Renal cortex interstitium (tissue), 11 donors: Measurements from ENCODE around the gene C16orf92. TPM values are rescaled to one million over a fixed set of nuclear protein-coding genes. Genes with fewer than 3 reads are reported as not detected.
"Not testable (repeated sequence)": the region's sequence is repeated elsewhere in the genome, so short reads cannot be mapped to it uniquely, and the experiment has no call there.

Experiments used
- DNase-seq, 11 donors: peaks; one replicate each; pipeline ENCODE4 v3.0.0-alpha.2; 2013; ENCODE audit warnings: low read depth in 9 of 11, low spot score in 4 of 11; ENCODE audit errors: extremely low read depth in 1 of 11
- polyA plus RNA-seq, 3 donors: library from polyadenylated mRNA; unstranded; fragments of 120-200 nt; gene quantifications; one replicate each; pipeline ENCODE4 v1.2.1, GENCODE V29; 2013; ENCODE audit not compliant: insufficient read length in 3 of 3

Gene C16orf92
- polyA plus RNA-seq, 3 donors = not detected

DNA sequence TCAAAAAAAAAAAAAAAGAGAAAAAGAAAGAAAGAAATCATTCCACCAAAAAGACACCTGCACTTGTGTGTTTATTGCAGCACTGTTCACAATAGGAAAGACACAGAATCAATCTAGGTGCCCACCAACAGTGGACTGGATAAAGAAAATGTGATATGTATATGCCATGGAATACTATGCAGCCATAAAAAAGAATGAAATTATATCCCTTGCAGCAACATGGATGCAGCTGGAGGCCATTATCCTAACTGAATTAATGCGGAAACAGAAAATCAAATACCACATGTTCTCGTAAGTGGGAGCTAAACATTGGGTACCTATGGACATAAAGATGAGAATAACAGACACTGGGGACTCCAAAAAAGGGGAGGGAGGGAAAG lies 5.7 kb upstream of the C16orf92 start:
- DNase-seq = no peak

DNA sequence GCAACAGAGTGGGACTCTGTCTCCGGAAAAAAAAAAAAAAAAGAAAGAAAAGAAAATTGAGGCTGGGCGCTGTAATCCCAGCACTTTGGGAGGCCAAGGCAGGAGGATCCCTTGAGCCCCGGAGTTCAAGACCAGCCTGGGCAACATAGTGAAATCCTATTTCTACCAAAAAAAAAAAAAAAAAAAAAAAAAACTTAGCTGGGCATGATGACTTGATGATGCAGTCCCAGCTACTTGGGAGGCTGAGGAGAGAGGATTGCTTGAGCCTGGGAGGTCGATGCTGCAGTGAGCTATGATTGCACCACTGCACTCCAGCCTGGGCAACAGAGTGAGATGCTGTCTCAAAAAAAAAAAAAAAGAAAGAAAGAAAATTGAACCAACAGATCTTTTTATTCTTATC lies 5.1 kb upstream of the C16orf92 start:
- not testable (repeated sequence) for DNase-seq

- no peak for DNase-seq
Measured at GRCh38 chr16:30018731-30019158, 4.3 kb upstream of the C16orf92 start.

- no peak for DNase-seq
Measured at GRCh38 chr16:30023586-30023985, 588 bp downstream of the C16orf92 start.

GRCh38 chr16:30024451-30024850 lies 1.5 kb downstream of the C16orf92 start:
- no peak for DNase-seq

DNA sequence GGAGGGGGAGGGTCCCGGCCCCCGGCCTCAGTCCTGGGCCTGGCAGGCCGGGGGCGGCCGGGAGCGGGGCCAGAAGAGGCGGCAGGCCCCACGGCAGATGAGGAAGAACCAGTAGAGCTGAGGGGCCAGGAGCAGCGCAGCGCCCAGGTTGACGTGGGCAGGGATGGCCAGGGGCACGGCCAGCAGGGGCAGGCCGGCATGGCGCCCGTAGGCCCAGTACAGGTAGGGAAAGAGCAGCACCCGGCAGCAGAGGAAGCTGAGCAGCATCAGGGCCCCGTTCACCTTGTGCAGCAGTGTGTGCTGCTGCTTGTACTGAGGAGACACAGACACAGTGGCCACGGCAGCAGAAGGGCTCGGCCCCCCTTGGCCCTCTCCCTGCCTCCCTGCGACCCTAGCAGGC lies 2.2 kb downstream of the C16orf92 start:
- no peak for DNase-seq

- DNase-seq = no peak
Measured at GRCh38 chr16:30025574-30025973, 2.6 kb downstream of the C16orf92 start.

DNA sequence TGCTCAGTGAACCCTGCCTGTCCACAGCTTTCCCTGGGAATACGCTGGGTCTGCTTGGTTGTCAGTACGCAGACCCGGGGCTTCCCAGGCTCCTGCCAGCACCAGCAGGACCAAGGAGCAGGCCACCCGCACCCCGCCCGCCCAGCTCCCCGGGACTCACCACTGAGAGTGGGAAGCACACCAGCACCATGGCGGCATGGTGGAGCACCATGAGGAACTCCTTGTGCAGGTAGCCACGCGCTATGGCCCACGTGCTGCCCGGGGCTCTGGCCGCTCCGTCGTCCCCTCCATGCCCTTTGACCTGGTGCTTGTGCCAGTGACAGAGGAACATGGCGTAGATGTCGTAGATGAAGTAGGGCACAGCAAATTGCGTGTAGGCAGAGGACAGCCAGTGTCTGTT lies 3.5 kb downstream of the C16orf92 start:
- no peak for DNase-seq

DNA sequence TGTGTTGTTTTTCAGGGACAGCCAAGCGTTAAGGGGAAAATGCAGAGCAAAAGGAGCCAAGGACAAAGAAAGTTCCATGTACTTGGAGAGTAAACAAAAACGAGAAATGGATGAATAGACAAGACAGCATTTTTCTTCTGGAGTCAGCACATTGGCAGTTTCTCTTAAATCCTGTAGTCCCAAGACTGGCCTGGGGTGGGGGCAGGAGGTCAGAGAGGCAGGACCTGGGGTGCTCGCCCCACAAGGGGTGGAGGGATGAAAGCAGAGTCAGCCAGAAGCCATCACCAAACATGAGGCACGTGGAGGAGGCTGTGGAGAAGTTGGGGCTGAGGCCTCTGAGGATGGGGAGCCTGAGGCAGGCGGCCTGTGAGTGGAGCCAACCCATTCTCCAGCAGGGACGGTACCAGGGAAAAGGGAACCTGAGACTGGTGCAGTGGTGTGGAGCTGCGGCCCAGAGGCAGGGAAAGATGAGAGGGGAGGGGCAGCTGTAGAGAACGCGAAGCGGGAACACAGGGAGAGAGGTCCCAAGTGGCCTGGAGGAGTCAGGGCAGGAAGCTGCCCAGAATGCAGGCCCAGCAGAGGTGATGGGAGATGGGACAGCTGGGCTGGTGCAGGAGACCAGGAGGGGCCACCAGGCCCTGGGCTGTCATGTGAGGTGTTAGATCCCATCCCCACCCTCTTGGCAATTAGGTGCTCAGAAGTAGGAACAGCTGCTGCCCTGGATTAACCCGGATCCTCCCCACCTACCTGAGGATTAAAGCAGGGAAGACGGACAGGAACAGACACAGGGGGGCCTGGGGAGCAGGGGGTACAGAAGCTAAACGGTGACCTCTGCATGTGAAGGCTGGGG lies 4.8 kb downstream of the C16orf92 start:
- DNase-seq = no peak

- peak in 2 of 11 donors; percentile 36 to 43 for DNase-seq
Measured at GRCh38 chr16:30028438-30029076, 5.6 kb downstream of the C16orf92 start.

- DNase-seq = no peak
Measured at GRCh38 chr16:30030011-30030685, 7.2 kb downstream of the C16orf92 start.

DNA sequence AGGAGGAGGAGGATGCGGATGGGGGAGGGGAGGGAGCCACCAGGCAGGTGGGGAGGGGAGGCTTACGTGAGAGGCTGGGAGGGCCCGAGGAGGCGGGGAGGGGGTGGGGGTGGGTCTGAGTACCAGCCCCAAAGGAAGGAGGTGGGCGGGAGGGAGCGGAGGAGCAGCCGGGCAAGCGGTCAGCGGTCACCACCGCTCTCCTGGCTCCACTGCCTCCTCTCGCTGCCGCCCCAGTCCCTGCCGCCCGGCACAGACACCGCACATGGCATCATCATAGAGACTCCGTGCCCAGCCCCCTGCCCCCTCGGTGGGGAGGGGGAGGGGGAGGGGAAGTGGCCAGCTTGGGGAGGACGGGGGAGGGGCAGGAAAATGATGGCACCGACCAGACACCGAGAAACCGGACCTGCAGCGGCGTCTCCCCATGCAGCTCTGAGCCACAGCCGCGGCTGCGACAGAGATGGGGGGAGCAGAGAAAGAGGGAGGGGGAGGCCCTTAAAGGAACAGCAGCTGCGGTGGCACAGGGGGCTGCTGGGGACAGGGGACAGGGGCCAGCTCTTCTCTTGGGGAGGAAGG lies 7.9 kb downstream of the C16orf92 start, which contains the start of gene TLCD3B:
Gene TLCD3B (minus strand): TSS at position 431 of the 573 bp plus-strand sequence. CDS start 744 bp downstream, outside the sequence.
- DNase-seq = peak in 1 of 11 donors; percentile 18

GRCh38 chr16:30031477-30031918 lies 8.5 kb downstream of the C16orf92 start:
- no peak for DNase-seq

GRCh38 chr16:30032083-30032819 lies 9.3 kb downstream of the C16orf92 start:
- DNase-seq = peak in 6 of 11 donors; percentile 47 to 72 (median 53)

- no peak for DNase-seq
Measured at GRCh38 chr16:30033270-30033669, 10.3 kb downstream of the C16orf92 start.

DNA sequence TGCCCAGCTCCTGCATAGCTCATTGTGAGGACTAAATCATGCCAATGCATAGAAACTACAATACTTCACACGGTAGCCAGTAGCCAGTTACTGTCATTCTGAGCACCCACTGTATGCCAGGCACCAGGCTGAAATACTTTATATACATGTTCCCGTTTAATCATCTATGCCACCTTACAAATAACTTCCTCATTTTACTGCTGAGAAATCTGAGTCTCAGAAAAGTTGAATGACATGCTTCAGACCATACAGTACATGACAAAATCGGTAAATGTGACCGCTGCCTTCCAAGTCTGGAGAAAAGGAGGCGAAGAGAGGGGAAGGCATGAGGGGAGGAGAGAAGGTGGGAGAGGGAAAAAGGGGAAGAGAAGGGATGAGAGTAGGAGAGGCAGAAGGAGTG lies 17.2 kb downstream of the C16orf92 start:
- no peak for DNase-seq

DNA sequence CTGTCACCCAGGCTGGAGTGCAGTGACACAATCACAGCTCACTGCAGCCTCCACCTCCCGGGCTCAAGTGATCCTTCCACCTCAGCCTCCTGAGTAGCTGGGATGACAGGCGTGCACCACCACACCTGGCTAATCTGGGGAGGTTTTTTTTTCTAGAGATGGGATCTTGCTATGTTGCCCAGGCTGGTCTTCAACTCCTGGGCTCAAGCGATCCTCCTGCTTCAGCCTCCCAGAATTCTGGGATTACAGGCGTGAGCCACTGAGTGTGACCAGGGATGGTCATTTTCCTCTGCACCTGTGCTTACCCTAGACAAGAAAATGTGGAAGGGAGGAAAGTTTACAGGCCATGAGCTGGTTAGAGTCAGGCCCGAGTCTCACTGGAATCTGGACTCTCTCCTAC lies 17.7 kb downstream of the C16orf92 start:
- not testable (repeated sequence) for DNase-seq

GRCh38 chr16:30041841-30042240 lies 18.8 kb downstream of the C16orf92 start:
- DNase-seq = no peak

DNA sequence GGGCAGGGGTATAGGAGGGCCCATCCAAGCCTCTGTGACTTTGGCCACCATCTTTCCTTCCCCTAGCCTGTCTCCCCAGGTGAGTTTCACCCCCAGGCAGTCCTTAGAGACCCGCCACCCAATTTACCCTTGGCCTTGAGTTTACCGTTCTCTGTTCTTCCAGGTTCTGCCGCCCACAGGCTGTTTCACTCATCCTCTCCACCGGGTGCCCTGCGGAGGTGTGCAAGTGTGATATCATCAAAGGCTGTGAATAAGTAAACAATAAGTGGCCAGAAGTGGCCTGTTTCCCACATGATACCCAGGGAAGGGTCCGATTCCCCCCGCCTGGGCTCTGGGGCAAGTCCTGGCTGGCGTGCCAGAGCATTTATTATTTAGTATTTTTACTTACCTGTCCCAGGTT lies 23.2 kb downstream of the C16orf92 start:
- no peak for DNase-seq
